WTC11 (cell line): ENCODE measurements around the gene COPS6. TPM values are rescaled to one million over a fixed set of nuclear protein-coding genes. Genes with fewer than 3 reads are reported as not detected.

Experiments used
- CDX4 ChIP-seq: fragments of 250-450 bp; sonication (Bioruptor Pico); IDR thresholded peaks from 2 replicates; pipeline ENCODE4 v1.9.0; 2021; ENCODE audit warnings: moderate library complexity, mild to moderate bottlenecking, inconsistent platforms, borderline replicate concordance
- CREB1 ChIP-seq: sonication (generic); formaldehyde crosslinking; IDR thresholded peaks from 2 replicates; pipeline ENCODE4 v1.8.0; 2023; ENCODE audit warnings: mild to moderate bottlenecking, missing genetic modification reagents
- CREM ChIP-seq: sonication (generic); formaldehyde crosslinking; IDR thresholded peaks from 2 replicates; pipeline ENCODE4 v1.8.1; 2022; ENCODE audit warnings: mild to moderate bottlenecking, missing genetic modification reagents, moderate library complexity
- E2F4 ChIP-seq: sonication (generic); formaldehyde crosslinking; IDR thresholded peaks from 2 replicates; pipeline ENCODE4 v1.8.1; 2022; ENCODE audit warnings: low read depth, mild to moderate bottlenecking, moderate library complexity, missing genetic modification reagents, borderline replicate concordance
- ELF4 ChIP-seq: sonication (generic); formaldehyde crosslinking; IDR thresholded peaks from 2 replicates; pipeline ENCODE4 v1.8.1; 2022; ENCODE audit warnings: low read depth, mild to moderate bottlenecking, moderate library complexity, missing genetic modification reagents
- ERG ChIP-seq: fragments of 250-450 bp; sonication (Bioruptor Pico); IDR thresholded peaks from 2 replicates; pipeline ENCODE4 v1.8.0; 2021; ENCODE audit warnings: mild to moderate bottlenecking
- HMGA2 ChIP-seq: fragments of 250-450 bp; sonication (Bioruptor Pico); IDR thresholded peaks from 2 replicates; pipeline ENCODE4 v1.4.0; 2021; ENCODE audit warnings: mild to moderate bottlenecking, moderate library complexity
- MXD4 ChIP-seq: fragments of 250-450 bp; sonication (Bioruptor Pico); IDR thresholded peaks from 2 replicates; pipeline ENCODE4 v1.8.0; 2021; ENCODE audit warnings: mild to moderate bottlenecking, moderate library complexity, borderline replicate concordance
- NFATC4 ChIP-seq: fragments of 250-450 bp; sonication (Bioruptor Pico); IDR thresholded peaks from 2 replicates; pipeline ENCODE4 v1.9.0; 2021; ENCODE audit warnings: mild to moderate bottlenecking
- NFYB ChIP-seq: sonication (generic); formaldehyde crosslinking; conservative IDR thresholded peaks from 2 replicates; pipeline ENCODE4 v1.8.0; 2022; ENCODE audit warnings: low read depth, missing genetic modification reagents
- NR1H2 ChIP-seq: sonication (generic); formaldehyde crosslinking; IDR thresholded peaks from 2 replicates; pipeline ENCODE4 v1.9.0; 2021; ENCODE audit warnings: mild to moderate bottlenecking, moderate library complexity, missing genetic modification reagents
- PRRX2 ChIP-seq: fragments of 250-450 bp; sonication (Bioruptor Pico); IDR thresholded peaks from 2 replicates; pipeline ENCODE4 v1.8.0; 2021; ENCODE audit warnings: mild to moderate bottlenecking
- SMAD3 ChIP-seq: sonication (generic); formaldehyde crosslinking; IDR thresholded peaks from 2 replicates; pipeline ENCODE4 v1.8.0; 2022; ENCODE audit warnings: missing genetic modification reagents, mild to moderate bottlenecking, borderline replicate concordance
- SMAD4 ChIP-seq: sonication (generic); formaldehyde crosslinking; IDR thresholded peaks from 2 replicates; pipeline ENCODE4 v1.8.0; 2022; ENCODE audit warnings: mild to moderate bottlenecking, missing genetic modification reagents
- TCF7 ChIP-seq: sonication (generic); formaldehyde crosslinking; IDR thresholded peaks from 2 replicates; pipeline ENCODE4 v1.8.0; 2022; ENCODE audit warnings: mild to moderate bottlenecking, low read depth, missing genetic modification reagents, moderate library complexity
- TEAD1 ChIP-seq: sonication (generic); formaldehyde crosslinking; IDR thresholded peaks from 2 replicates; pipeline ENCODE4 v1.8.0; 2022; ENCODE audit warnings: mild to moderate bottlenecking, missing genetic modification reagents
- ZMAT4 ChIP-seq: fragments of 250-450 bp; sonication (Bioruptor Pico); IDR thresholded peaks from 2 replicates; pipeline ENCODE4 v1.9.0; 2021; ENCODE audit warnings: mild to moderate bottlenecking
- ZNF396 ChIP-seq: fragments of 250-450 bp; sonication (Bioruptor Pico); IDR thresholded peaks from 2 replicates; pipeline ENCODE4 v1.8.0; 2021; ENCODE audit warnings: mild to moderate bottlenecking, moderate library complexity, borderline replicate concordance
- total RNA-seq: library from RNA; stranded (reverse); gene quantifications from 3 replicates; pipeline ENCODE4 v1.2.3, GENCODE V29; 2021
- TF ChIP-seq, protein P1 (sequence below): sonication (generic); formaldehyde crosslinking; IDR thresholded peaks from 2 replicates; pipeline ENCODE4 v1.8.0; 2022; ENCODE audit warnings: mild to moderate bottlenecking, missing genetic modification reagents
- TF ChIP-seq, protein P2 (sequence below): sonication (generic); formaldehyde crosslinking; IDR thresholded peaks from 2 replicates; pipeline ENCODE4 v1.8.1; 2022; ENCODE audit warnings: missing genetic modification reagents, borderline replicate concordance
- TF ChIP-seq, protein P3 (sequence below): sonication (generic); formaldehyde crosslinking; IDR thresholded peaks from 2 replicates; pipeline ENCODE4 v1.8.1; 2022; ENCODE audit warnings: mild to moderate bottlenecking, moderate library complexity, missing genetic modification reagents
- TF ChIP-seq, protein P4 (sequence below): sonication (generic); formaldehyde crosslinking; IDR thresholded peaks from 2 replicates; pipeline ENCODE4 v1.8.1; 2022; ENCODE audit warnings: low read depth, missing genetic modification reagents, borderline replicate concordance
- TF ChIP-seq, protein P5 (sequence below): fragments of 250-450 bp; sonication (Bioruptor Pico); IDR thresholded peaks from 2 replicates; pipeline ENCODE4 v1.9.0; 2021; ENCODE audit warnings: mild to moderate bottlenecking

COPS6 gene
- total RNA-seq, 1 experiment from 2014 or later: 118 TPM

DNA sequence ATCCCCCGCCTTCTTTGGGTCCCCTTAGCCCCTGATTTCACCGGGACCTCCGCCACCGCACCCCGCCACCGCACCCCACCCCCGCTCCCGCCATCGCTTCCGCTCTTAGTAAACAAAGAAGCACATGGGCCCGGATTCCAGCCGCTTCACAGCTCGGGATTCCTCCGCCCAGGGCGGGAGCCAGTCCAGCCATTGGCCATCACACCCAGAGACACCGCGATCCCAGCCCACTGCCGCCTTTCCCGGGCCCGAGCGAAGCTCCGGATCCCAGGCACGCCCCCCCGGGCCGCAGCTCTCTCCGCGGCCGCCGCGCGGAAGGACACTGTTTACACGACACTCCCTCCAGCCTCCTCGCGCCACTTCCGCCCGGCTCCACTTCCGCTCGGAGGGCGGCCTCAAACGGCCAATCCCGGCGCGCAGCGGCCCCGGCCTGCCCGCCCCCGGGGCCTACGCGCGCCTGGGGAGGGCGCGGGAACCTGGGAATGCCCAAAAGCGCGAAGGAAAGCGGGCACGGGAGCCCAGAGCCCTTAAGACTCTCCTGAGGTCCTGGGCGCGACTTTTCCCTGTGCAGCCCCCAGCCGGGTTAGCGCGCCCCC, 11.7 kb downstream of the COPS6 start (continued):
- TF ChIP-seq, protein P1, sequence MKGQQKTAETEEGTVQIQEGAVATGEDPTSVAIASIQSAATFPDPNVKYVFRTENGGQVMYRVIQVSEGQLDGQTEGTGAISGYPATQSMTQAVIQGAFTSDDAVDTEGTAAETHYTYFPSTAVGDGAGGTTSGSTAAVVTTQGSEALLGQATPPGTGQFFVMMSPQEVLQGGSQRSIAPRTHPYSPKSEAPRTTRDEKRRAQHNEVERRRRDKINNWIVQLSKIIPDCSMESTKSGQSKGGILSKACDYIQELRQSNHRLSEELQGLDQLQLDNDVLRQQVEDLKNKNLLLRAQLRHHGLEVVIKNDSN: 0 out of 2 replicates have a peak, but pooled peaks have one; percentile 33
- no peak for TF ChIP-seq TCF7
- TF ChIP-seq, protein P2, sequence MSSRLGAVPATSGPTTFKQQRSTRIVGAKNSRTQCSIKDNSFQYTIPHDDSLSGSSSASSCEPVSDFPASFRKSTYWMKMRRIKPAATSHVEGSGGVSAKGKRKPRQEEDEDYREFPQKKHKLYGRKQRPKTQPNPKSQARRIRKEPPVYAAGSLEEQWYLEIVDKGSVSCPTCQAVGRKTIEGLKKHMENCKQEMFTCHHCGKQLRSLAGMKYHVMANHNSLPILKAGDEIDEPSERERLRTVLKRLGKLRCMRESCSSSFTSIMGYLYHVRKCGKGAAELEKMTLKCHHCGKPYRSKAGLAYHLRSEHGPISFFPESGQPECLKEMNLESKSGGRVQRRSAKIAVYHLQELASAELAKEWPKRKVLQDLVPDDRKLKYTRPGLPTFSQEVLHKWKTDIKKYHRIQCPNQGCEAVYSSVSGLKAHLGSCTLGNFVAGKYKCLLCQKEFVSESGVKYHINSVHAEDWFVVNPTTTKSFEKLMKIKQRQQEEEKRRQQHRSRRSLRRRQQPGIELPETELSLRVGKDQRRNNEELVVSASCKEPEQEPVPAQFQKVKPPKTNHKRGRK: no peak
- TF ChIP-seq, protein P3, sequence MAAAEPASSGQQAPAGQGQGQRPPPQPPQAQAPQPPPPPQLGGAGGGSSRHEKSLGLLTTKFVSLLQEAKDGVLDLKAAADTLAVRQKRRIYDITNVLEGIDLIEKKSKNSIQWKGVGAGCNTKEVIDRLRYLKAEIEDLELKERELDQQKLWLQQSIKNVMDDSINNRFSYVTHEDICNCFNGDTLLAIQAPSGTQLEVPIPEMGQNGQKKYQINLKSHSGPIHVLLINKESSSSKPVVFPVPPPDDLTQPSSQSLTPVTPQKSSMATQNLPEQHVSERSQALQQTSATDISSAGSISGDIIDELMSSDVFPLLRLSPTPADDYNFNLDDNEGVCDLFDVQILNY (CRISPR knock-in tag): peak; percentile 63
- TF ChIP-seq, protein P4, sequence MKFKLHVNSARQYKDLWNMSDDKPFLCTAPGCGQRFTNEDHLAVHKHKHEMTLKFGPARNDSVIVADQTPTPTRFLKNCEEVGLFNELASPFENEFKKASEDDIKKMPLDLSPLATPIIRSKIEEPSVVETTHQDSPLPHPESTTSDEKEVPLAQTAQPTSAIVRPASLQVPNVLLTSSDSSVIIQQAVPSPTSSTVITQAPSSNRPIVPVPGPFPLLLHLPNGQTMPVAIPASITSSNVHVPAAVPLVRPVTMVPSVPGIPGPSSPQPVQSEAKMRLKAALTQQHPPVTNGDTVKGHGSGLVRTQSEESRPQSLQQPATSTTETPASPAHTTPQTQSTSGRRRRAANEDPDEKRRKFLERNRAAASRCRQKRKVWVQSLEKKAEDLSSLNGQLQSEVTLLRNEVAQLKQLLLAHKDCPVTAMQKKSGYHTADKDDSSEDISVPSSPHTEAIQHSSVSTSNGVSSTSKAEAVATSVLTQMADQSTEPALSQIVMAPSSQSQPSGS (CRISPR knock-in tag): 0 out of 2 replicates have a peak, but pooled peaks have one; percentile 7
- no peak for TF ChIP-seq CDX4 (CRISPR knock-in tag)
- TF ChIP-seq ZMAT4 (CRISPR knock-in tag): peak; percentile 18; the same call in 1 of the 2 replicates
- no peak for TF ChIP-seq ERG (CRISPR knock-in tag)
- no peak for TF ChIP-seq NFATC4 (CRISPR knock-in tag)
- TF ChIP-seq, protein P5, sequence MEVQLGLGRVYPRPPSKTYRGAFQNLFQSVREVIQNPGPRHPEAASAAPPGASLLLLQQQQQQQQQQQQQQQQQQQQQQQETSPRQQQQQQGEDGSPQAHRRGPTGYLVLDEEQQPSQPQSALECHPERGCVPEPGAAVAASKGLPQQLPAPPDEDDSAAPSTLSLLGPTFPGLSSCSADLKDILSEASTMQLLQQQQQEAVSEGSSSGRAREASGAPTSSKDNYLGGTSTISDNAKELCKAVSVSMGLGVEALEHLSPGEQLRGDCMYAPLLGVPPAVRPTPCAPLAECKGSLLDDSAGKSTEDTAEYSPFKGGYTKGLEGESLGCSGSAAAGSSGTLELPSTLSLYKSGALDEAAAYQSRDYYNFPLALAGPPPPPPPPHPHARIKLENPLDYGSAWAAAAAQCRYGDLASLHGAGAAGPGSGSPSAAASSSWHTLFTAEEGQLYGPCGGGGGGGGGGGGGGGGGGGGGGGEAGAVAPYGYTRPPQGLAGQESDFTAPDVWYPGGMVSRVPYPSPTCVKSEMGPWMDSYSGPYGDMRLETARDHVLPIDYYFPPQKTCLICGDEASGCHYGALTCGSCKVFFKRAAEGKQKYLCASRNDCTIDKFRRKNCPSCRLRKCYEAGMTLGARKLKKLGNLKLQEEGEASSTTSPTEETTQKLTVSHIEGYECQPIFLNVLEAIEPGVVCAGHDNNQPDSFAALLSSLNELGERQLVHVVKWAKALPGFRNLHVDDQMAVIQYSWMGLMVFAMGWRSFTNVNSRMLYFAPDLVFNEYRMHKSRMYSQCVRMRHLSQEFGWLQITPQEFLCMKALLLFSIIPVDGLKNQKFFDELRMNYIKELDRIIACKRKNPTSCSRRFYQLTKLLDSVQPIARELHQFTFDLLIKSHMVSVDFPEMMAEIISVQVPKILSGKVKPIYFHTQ (CRISPR knock-in tag): no peak
- TF ChIP-seq CREM (CRISPR knock-in tag): peak; percentile 73; the same call in 1 of the 2 replicates
- peak; percentile 67 for TF ChIP-seq NFYB (CRISPR knock-in tag)
- TF ChIP-seq CREB1: no peak
- no peak for TF ChIP-seq E2F4 (CRISPR knock-in tag)
- no peak for TF ChIP-seq NR1H2 (CRISPR knock-in tag)
- 0 out of 2 replicates have a peak, but pooled peaks have one; percentile 63 for TF ChIP-seq SMAD3 (CRISPR knock-in tag)
- TF ChIP-seq PRRX2 (CRISPR knock-in tag): 0 out of 2 replicates have a peak, but pooled peaks have one; percentile 68
- no peak for TF ChIP-seq MXD4 (CRISPR knock-in tag)
- TF ChIP-seq SMAD4 (CRISPR knock-in tag): no peak
- TF ChIP-seq HMGA2 (CRISPR knock-in tag): no peak
- no peak for TF ChIP-seq ELF4 (CRISPR knock-in tag)
- TF ChIP-seq ZNF396 (CRISPR knock-in tag): no peak
- no peak for TF ChIP-seq TEAD1 (CRISPR knock-in tag)
